Measurements from ENCODE around the gene SQSTM1.
"Not testable (repeated sequence)": the region's sequence is repeated elsewhere in the genome, so short reads cannot be mapped to it uniquely, and the experiment has no call there.

The SQSTM1 gene

DNA sequence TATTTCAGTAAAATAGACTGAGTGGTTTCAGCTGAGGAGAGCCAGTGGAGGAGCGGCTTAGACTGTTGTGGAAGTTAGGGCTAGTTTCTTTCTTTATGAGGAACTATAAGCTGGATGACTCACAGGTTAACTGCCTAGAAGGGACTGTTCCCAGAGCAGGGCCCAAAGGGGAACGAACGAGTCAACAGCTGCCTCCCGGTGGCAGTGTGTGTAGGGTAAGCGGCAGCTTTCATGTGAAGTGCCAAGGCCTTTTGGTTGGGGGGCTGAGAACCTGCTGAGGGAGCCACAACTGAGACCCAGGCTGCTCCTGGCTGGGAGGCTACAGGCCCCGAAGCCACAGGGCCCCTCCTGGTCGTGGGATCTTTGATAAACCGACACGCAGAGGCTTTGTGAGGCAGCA, 7.0 kb downstream of the SQSTM1 start:
- DNase-seq (ENCODE audit: low read depth) = no peak

DNA sequence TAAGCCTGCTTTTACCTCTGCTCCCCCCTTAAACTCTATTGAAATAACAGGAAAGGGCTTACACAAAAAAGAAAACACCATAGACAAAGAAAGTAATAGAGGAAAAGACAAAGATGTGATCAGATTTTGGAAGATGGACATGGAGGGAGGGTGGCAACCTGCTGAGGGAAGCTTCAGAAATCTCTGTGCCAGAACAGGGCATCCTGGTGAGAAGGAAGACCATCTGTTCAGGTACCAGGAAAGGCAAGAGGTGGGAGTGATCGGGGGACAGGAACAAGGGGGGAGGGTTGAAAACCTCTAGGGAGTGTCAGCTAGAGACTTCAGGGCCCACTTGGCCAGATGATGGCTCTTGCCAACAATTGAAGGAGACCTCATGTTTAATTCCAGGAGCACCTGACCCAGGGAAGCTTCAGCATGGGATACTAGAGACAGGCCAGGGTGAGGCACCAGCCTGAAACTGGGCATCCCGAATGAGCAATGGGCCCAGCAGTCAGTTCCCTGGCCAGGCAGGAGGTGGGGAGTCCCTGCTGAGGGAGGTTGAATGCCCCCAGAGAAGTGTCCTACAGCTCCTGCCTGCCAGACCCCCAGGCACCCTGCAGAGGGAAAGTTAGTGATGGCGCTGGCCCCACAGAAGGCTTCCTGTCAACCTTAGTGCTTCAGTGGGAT, 8.2 kb downstream of the SQSTM1 start:
- DNase-seq (ENCODE audit: low read depth) = no peak

DNA sequence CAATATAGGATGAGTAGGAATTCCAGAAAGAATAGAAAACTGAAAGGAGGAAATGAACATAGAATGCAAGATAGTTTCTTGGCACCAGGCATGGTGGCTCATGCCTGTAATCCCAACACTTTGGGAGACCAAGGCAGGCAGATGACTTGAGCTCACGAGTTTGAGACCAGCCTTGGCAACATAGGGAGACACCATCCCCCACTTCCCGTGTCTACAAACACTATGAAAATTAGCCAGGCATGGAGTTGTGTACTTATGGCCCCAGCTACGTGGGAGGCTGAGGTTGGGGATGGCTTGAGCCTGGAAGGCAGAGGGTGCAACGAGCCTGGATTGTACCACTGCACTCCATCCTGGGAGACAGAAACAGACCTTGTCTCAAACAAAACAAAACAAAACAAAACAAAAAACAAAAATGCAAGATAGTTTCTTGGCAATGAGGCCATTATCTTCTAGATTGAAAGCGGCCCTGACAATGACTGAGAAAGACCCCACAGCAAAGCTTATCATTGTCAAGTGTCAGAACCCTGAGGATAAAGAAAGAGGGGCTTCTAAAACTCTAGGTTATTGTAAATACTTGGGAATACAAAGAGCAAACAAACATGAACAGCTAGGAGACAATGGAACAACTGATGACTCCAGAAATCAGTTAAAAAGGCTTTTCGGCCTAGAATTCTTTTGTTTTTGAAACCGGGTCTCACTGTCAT, 9.2 kb downstream of the SQSTM1 start:
- no peak for DNase-seq (ENCODE audit: low read depth)

DNA sequence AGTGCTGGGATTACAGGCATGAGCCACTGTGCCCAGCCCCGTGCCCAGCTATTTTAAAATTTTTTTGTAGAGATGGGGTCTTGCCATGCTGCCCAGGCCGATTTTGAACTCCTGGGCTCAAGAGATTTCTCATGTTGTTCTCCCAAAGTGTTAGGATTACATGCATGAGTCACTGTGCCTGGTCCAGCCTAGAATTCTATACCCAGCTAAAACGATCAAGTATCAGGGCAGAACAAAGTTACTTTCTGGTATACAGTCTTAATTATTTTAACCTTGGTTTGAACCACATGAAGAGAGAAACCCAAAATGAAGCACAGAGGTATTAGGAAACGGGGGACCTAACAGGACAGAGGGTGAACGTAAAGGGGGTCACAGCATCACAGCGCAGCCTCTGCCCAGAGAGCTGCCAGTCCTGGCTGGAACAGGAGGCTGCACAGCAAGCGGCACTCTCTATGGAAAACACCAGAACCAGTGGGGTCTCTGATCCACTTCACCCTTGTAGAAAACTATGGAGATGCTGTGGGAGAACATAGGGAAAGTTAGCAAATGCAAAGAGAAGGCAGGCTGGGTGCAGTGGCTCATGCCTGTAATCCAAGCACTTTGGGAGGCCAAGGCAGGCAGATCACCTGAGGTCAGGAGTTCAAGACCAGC, 10.2 kb downstream of the SQSTM1 start:
- DNase-seq (ENCODE audit: low read depth) = no peak

DNA sequence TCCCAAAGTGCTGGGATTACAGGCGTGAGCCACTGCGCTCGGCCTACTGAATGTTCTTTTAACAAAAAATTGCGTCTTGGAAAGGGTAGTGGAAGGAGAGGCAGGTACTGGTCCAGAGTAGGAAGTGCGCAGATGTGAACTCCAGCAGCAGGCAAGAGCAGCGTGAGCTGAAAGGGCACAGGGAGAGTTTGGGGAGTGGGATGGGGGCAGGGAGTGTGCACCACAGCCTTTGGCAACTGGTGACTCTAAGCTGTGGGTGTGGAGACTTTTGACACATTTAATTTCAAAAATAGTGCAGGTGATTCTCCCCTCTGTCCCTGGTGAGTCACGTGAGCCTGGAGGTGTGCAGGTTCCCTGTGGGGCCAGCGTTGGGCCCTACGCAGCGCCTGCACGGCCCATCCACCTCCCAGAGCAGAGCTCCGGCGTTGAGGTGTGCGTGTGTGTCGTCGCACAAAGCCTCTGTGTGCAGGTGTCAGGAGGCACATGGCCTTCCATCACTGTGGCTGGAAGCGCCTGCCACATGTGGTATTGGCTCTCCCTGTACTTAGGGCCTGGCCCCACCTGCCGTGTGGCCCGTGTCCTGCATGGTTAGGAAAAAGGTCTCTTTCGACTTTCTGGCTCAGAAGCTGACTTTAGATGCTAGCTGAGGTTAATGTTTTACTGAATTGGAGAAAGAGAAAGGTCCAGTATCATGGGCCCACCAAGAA, 11.5 kb downstream of the SQSTM1 start:
- DNase-seq (ENCODE audit: low read depth) = no peak

DNA sequence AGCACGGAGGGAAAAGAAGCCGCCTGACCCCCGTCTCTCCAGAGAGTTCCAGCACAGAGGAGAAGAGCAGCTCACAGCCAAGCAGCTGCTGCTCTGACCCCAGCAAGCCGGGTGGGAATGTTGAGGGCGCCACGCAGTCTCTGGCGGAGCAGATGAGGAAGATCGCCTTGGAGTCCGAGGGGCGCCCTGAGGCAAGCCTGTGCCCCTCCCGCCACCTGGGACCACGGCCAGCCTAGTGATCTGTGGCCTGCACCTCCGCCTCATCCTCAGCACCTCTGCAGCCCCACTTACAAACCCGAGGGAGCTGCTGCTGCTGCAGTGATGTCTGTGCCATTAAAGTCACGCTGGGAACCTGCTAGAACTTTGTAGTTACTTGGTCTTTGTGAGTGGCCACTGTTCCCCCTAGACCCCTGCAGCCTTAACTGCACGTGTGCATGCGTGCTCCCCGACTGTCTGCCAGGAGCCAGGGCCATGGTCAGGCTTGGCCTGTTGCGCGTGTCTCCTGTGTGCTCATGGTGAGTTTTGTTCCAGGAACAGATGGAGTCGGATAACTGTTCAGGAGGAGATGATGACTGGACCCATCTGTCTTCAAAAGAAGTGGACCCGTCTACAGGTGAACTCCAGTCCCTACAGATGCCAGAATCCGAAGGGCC, 12.5 kb downstream of the SQSTM1 start:
- DNase-seq (ENCODE audit: low read depth) = no peak

DNA sequence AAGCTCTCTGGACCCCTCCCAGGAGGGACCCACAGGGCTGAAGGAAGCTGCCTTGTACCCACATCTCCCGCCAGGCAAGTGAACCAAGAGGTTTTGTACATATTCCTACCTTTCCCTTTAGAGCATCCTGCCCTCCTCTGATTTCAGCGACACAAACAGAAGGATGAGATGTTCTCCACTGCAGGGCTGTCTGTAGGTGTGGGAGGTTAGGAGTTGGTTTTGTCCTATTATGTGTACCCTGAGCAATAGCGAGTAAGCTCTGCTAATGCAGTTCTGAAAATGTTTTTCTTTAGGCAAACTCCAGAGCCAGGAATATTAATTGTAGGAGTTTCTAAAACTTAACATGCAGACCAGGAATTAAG, 13.0 kb downstream of the SQSTM1 start:
- no peak for DNase-seq (ENCODE audit: low read depth)

DNA sequence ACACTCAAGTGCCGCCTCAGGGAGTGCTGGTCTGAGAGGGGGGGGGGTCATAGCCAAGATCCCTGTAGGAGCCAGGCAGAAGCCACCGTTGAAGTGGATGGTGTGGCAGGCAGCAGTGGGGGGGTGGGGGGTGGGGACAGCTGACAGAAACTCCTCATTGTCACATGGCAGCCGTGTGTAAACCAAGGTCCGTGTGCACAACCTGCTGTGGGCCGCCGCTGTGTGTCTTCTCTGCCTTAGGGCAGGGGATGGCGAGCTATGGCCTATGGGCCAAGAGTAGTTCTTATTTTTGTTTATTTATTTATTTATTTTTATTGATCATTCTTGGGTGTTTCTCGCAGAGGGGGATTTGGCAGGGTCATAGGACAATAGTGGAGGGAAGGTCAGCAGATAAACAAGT, 13.4 kb downstream of the SQSTM1 start:
- DNase-seq (ENCODE audit: low read depth) = no peak

DNA sequence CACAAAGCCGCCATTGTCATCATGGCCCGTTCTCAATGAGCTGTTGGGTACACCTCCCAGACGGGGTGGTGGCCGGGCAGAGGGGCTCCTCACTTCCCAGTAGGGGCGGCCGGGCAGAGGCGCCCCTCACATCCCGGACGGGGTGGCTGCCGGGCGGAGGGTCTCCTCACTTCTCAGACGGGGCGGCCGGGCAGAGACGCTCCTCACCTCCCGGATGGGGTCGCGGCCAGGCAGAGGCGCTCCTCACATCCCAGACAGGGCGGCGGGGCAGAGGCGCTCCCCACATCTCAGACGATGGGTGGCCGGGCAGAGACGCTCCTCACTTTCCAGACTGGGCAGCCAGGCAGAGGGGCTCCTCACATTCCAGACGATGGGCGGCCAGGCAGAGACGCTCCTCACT, 14.2 kb downstream of the SQSTM1 start:
- not testable (repeated sequence) for DNase-seq (ENCODE audit: low read depth)

DNA sequence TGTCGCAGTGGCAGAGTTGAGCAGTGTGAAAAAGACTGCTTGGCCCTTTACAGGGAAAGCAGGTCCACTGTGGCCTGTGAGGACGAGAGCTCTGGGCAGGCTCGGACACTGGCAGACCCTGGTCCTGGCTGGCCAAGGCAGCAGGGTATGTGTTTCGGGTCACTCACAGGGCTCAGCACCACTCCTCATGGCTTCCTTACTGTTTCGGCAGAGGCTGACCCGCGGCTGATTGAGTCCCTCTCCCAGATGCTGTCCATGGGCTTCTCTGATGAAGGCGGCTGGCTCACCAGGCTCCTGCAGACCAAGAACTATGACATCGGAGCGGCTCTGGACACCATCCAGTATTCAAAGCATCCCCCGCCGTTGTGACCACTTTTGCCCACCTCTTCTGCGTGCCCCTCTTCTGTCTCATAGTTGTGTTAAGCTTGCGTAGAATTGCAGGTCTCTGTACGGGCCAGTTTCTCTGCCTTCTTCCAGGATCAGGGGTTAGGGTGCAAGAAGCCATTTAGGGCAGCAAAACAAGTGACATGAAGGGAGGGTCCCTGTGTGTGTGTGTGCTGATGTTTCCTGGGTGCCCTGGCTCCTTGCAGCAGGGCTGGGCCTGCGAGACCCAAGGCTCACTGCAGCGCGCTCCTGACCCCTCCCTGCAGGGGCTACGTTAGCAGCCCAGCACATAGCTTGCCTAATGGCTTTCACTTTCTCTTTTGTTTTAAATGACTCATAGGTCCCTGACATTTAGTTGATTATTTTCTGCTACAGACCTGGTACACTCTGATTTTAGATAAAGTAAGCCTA, 15.7 kb downstream of the SQSTM1 start:
- no peak for DNase-seq (ENCODE audit: low read depth)

DNA sequence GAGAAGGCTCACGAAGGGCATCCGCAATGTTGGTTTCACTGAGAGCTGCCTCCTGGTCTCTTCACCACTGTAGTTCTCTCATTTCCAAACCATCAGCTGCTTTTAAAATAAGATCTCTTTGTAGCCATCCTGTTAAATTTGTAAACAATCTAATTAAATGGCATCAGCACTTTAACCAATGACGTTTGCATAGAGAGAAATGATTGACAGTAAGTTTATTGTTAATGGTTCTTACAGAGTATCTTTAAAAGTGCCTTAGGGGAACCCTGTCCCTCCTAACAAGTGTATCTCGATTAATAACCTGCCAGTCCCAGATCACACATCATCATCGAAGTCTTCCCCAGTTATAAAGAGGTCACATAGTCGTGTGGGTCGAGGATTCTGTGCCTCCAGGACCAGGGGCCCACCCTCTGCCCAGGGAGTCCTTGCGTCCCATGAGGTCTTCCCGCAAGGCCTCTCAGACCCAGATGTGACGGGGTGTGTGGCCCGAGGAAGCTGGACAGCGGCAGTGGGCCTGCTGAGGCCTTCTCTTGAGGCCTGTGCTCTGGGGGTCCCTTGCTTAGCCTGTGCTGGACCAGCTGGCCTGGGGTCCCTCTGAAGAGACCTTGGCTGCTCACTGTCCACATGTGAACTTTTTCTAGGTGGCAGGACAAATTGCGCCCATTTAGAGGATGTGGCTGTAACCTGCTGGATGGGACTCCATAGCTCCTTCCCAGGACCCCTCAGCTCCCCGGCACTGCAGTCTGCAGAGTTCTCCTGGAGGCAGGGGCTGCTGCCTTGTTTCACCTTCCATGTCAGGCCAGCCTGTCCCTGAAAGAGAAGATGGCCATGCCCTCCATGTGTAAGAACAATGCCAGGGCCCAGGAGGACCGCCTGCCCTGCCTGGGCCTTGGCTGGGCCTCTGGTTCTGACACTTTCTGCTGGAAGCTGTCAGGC, 16.6 kb downstream of the SQSTM1 start:
- no peak for DNase-seq (ENCODE audit: low read depth)

DNA sequence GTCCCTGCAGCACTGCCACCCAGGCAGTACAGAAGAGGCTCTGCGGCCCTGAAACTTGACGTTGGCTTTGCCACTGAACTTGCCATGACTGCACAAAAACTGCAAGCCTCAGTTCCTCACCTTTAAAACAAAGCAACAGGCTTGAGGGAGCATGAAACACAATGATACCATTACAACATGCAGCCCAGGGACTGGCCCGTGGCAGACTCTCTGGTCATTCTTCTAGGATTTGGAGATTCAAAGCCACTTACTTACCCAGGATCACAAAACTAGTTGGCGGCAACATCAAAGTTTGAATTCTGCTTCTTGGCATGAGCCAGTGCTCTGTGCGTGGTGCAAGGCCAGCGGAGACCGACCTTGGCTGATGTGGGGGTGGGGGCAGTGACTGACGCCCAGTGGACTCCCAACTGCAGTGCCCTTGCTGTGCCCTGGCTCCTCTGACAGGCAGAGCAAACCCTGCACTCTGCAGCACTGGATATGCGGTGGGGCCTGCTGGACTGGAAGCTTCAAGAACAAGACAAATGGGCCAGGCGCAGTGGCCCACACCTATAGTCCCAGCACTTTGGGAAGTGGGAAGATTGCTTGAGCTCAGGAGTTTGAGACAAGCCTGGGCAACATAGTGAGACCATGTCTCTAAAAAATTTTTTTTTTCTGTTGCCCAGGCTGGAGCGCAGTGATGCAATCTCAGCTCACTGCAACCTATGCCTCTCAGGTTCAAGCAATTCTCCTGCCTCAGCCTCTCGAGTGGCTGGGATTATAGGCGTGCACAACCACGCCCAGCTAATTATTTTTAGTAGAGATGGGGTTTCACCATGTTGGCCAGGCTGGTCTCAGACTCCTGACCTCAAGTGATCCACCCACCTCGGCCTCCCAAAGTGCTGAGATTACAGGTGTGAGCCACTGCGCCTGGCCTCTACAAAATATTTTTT, 18.9 kb downstream of the SQSTM1 start:
- DNase-seq (ENCODE audit: low read depth) = no peak

DNA sequence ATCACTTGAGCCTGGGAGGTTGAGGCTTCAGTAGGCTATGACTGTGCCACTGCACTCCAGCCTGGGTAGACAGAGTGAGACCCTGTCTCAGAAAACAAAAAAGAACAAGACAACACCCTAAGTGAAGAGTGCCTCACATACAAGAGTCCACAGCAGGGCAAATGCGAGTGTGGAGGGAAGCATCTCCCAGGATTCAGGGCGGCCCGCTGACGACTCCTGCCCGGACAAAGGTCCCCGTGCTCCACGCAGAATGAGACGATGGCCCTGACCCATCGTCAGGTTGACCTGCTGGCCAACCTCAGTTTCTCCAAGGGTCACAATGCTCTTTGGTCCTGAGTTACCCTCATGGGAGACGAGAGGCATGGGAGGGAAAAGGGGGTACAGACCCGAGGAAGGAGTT, 19.6 kb downstream of the SQSTM1 start:
- no peak for DNase-seq (ENCODE audit: low read depth)

DNA sequence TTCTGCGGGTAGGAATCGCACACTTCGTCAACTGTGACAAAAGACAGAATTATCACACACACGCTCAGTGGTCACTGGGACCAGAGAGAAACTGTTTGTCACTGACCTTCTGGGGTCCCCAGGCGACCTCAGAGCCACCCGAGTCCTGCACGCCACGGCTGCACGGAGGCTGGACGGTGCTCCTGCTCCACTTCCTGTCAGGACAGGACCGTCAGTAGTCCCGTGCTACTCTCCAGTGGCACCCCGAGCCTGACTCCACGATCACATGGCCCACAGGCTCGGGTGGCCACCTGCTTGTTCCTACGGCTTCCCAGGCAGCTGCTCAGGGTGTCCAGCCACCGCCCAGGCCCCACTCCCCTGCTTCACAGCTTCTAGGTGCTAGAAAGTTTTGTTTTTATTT, 20.1 kb downstream of the SQSTM1 start:
- no peak for DNase-seq (ENCODE audit: low read depth)

DNA sequence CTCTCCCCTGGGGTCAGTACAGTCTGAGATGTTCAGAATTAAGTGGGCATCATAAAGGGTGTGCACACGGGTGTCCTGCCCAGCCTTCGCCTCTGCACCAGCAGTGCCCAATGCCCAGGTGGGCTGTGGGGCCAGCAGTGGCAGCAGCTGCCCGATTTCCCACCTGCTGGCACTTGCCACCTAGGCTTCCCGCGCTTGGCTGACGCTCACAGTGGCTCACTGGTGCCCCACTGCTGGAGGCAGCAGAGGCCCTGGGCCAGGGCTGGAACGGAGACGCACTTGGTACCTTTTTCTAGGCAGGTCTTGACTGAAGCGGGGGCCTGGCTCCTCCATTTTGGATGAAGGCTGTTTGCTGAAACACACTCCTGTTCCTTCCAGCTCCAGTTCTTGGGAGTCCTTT, 20.9 kb downstream of the SQSTM1 start:
- no peak for DNase-seq (ENCODE audit: low read depth)

DNA sequence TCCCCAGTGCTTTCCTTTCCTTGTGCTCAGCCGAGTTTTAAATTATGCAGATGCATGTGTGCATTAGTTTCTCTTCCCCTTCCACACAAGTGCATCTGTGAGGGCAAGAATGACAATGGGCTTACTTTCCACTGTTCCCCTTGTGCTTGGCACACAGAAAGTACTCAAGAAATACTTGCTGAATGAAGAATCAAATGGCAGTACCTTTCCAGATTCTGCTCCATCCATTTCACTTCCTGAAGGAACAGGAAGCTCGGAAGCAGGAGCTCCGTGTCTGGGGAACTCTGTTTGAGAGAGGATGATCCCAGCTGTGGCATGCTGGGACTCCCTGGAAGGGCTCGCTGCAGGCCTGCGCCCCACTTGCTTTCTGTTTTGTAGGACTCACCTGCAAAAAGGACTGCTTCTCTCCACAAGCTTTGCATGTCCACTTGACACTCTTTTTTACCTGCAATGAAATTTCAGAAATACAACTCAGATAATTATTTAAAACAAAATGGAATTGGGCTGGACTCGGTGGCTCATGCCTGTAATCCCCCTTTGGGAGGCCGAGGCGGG, 32.4 kb downstream of the SQSTM1 start:
- no peak for DNase-seq (ENCODE audit: low read depth)

DNA sequence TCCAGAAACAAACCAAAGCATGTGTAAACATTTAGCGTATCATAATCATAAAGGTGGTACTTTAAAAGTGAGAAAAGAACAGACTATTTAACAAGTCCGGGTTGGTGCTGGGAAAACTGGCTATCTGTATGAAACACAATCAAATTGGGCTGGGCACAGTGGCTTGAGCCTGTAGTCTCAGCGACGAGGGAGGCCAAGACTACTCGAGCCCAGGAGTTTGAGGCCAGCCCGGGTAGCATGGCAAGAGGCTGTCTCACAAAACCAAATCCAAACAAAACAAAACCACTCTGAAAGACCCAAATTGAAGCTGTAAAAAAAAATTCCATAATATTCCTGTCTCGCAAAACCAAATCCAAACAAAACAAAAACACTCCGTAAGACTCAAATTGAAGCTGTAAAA, 33.7 kb downstream of the SQSTM1 start:
- no peak for DNase-seq (ENCODE audit: low read depth)

DNA sequence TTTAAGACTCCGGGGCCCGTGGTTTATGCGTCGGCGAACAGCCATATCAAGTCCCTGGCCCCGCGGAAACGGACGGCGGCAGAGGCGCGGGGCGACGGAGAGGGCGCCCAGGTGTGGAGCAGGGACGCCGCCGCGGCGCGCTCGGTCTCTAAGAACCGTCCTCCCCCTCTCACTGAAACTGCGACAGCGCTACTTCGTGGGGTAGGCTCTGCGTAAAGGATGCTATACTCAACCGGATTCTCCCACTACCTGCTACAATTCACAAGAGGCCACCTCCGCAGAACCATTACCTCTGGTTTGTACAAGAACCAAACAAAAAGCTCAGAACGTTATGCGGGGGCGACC, 37.5 kb downstream of the SQSTM1 start:
- DNase-seq (ENCODE audit: low read depth) = no peak

Measured in stimulated activated CD8-positive, alpha-beta memory T cell treated with anti-CD3 and anti-CD28 coated beads, Interleukin-15, amount 100 ng/mL, for 1 hour (primary cell).